Stimulated activated CD8-positive, alpha-beta memory T cell treated with anti-CD3 and anti-CD28 coated beads, Interleukin-7, amount 100 ng/mL, for 48 hours (primary cell): ENCODE results near the gene GFY.
A peak's percentile ranks its signal among the peaks of the same experiment; 100 is the strongest.
"Not testable (repeated sequence)": the region's sequence is repeated elsewhere in the genome, so short reads cannot be mapped to it uniquely, and the experiment has no call there.

Experiments
- DNase-seq, 2 donors: peaks; one replicate each; pipeline ENCODE4 v3.0.0-alpha.2; 2020; ENCODE audit warnings: low read depth in 1 of 2; ENCODE audit errors: extremely low read depth in 1 of 2

GFY gene

GRCh38 chr19:49442771-49443365, 17.7 kb downstream of the GFY start:
- DNase-seq, result peak in 1 of 2 donors; percentile 67

- DNase-seq, result peak; percentile 82 to 88
Measured at GRCh38 chr19:49443366-49444099, 18.3 kb downstream of the GFY start.

GRCh38 chr19:49444100-49444700, 19.0 kb downstream of the GFY start:
- not testable (repeated sequence) for DNase-seq

GRCh38 chr19:49445997-49446396, 20.8 kb downstream of the GFY start:
- no peak for DNase-seq

- no peak for DNase-seq
Measured at GRCh38 chr19:49447485-49448431, 22.6 kb downstream of the GFY start.

- DNase-seq, result no peak
Measured at GRCh38 chr19:49448432-49448786, 23.2 kb downstream of the GFY start.

- no peak for DNase-seq
Measured at GRCh38 chr19:49450405-49450804, 25.2 kb downstream of the GFY start.

- peak; percentile 86 to 95 for DNase-seq
Measured at GRCh38 chr19:49451430-49452181, 26.4 kb downstream of the GFY start, which contains the start of gene PIH1D1. Gene PIH1D1 (minus strand): TSS chr19:49451814. CDS start chr19:49451574, 240 bp downstream.

GRCh38 chr19:49453013-49453756, 28.0 kb downstream of the GFY start, which contains the start of gene ALDH16A1:
Gene ALDH16A1 (plus strand): TSS chr19:49453225. CDS start chr19:49453332, 107 bp downstream.
- DNase-seq, result peak; percentile 94 to 96

- no peak for DNase-seq
Measured at GRCh38 chr19:49453757-49454240, 28.6 kb downstream of the GFY start.

GRCh38 chr19:49455773-49456172, 30.6 kb downstream of the GFY start:
- DNase-seq, result no peak

GRCh38 chr19:49456326-49456725, 31.1 kb downstream of the GFY start:
- no peak for DNase-seq

- no peak for DNase-seq
Measured at GRCh38 chr19:49458567-49458903, 33.3 kb downstream of the GFY start.

- no peak for DNase-seq
Measured at GRCh38 chr19:49459388-49459787, 34.2 kb downstream of the GFY start.

- not testable (repeated sequence) for DNase-seq
Measured at GRCh38 chr19:49461130-49461529, 35.9 kb downstream of the GFY start.

GRCh38 chr19:49461656-49462055, 36.5 kb downstream of the GFY start:
- no peak for DNase-seq

GRCh38 chr19:49462492-49462891, 37.3 kb downstream of the GFY start:
- DNase-seq, result no peak

- no peak for DNase-seq
Measured at GRCh38 chr19:49463960-49464740, 39.0 kb downstream of the GFY start.

- DNase-seq, result no peak
Measured at GRCh38 chr19:49465371-49465770, 40.2 kb downstream of the GFY start.
